Neural crest cell (in vitro differentiated cells): ENCODE measurements around the gene VANGL2. TPM values are rescaled to one million over a fixed set of nuclear protein-coding genes. Genes with fewer than 3 reads are reported as not detected.
A peak's percentile ranks its signal among the peaks of the same experiment; 100 is the strongest.

Experiments used
- DNase-seq: peaks from one replicate; pipeline ENCODE4 v3.0.0; 2021; ENCODE audit warnings: low read depth, mixed read lengths, low spot score
- H3K27ac Mint-ChIP-seq: one replicate; pipeline ENCODE4 v1.8.0; 2021; ENCODE audit warnings: mild to moderate bottlenecking, mixed read lengths; ENCODE audit not compliant: unreplicated experiment
- H3K27me3 Mint-ChIP-seq: 2 replicates; pipeline ENCODE4 v1.8.0; 2021; ENCODE audit warnings: low read depth, mild to moderate bottlenecking, mixed read lengths
- H3K36me3 Mint-ChIP-seq: 2 replicates; pipeline ENCODE4 v1.8.0; 2021; ENCODE audit warnings: low read depth, mild to moderate bottlenecking, mixed read lengths
- H3K4me1 Mint-ChIP-seq: 2 replicates; pipeline ENCODE4 v1.8.0; 2021; ENCODE audit warnings: mixed read lengths
- H3K4me3 Mint-ChIP-seq: one replicate; pipeline ENCODE4 v1.8.0; 2021; ENCODE audit warnings: mild to moderate bottlenecking, mixed read lengths
- H3K9me3 Mint-ChIP-seq: 2 replicates; pipeline ENCODE4 v1.8.0; 2021; ENCODE audit warnings: mixed read lengths
- CTCF ChIP-seq: fragments of 200-600 bp; sonication (generic); conservative IDR thresholded peaks from 2 replicates; pipeline ENCODE4 v1.5.0; 2021; ENCODE audit warnings: antibody characterized with exemption, mild to moderate bottlenecking
- total RNA-seq: library from RNA; stranded (reverse); gene quantifications from 2 replicates; pipeline ENCODE4 v1.2.1, GENCODE V29; 2021

Gene VANGL2
- total RNA-seq, 1 donor from 2014 or later: 109 TPM

GRCh38 chr1:160413716-160414115 lies 13.4 kb downstream of the VANGL2 start:
- Mint-ChIP-seq H3K27ac (peak overlapping the region; percentile 39), H3K27me3 (no peaks in the 10 kb centered on the region), H3K36me3 (peaks cover 5% of the 10 kb centered on the region), H3K4me3 (no peak overlapping the region), H3K9me3 (no peaks in the 10 kb centered on the region), H3K4me1 (peaks cover 62% of the 10 kb centered on the region)
- no peak for TF ChIP-seq CTCF
- no peak for DNase-seq

GRCh38 chr1:160414881-160415280 lies 14.5 kb downstream of the VANGL2 start:
- H3K4me1 Mint-ChIP-seq: peaks cover 51% of the 10 kb centered on the region
- H3K9me3 Mint-ChIP-seq: no peaks in the 10 kb centered on the region
- H3K27me3 Mint-ChIP-seq: no peaks in the 10 kb centered on the region
- H3K27ac Mint-ChIP-seq: no peak overlapping the region
- TF ChIP-seq CTCF: no peak
- DNase-seq: no peak
- no peak overlapping the region for H3K4me3 Mint-ChIP-seq
- peaks cover 8% of the 10 kb centered on the region for H3K36me3 Mint-ChIP-seq

- no peak for DNase-seq
- Mint-ChIP-seq H3K27ac (no peak overlapping the region), H3K27me3 (no peaks in the 10 kb centered on the region), H3K4me1 (peaks cover 42% of the 10 kb centered on the region), H3K4me3 (no peak overlapping the region), H3K9me3 (no peaks in the 10 kb centered on the region), H3K36me3 (peaks cover 12% of the 10 kb centered on the region)
- TF ChIP-seq CTCF: no peak
Measured at GRCh38 chr1:160415696-160416290, 15.4 kb downstream of the VANGL2 start.

GRCh38 chr1:160416369-160416768 lies 16.0 kb downstream of the VANGL2 start:
- Mint-ChIP-seq H3K27me3 (no peaks in the 10 kb centered on the region), H3K36me3 (peaks cover 13% of the 10 kb centered on the region), H3K4me1 (peaks cover 36% of the 10 kb centered on the region), H3K27ac (peak overlapping the region; percentile 9), H3K4me3 (no peak overlapping the region), H3K9me3 (no peaks in the 10 kb centered on the region)
- peak; percentile 42 for TF ChIP-seq CTCF
- no peak for DNase-seq

GRCh38 chr1:160418483-160418882 lies 18.1 kb downstream of the VANGL2 start:
- no peak for DNase-seq
- no peak overlapping the region for H3K4me3 Mint-ChIP-seq
- H3K27ac Mint-ChIP-seq: no peak overlapping the region
- no peaks in the 10 kb centered on the region for H3K27me3 Mint-ChIP-seq
- no peaks in the 10 kb centered on the region for H3K9me3 Mint-ChIP-seq
- peaks cover 20% of the 10 kb centered on the region for H3K4me1 Mint-ChIP-seq
- TF ChIP-seq CTCF: no peak
- H3K36me3 Mint-ChIP-seq: peaks cover 13% of the 10 kb centered on the region
